ENCODE results near the gene GLRX.

Gene GLRX

DNA sequence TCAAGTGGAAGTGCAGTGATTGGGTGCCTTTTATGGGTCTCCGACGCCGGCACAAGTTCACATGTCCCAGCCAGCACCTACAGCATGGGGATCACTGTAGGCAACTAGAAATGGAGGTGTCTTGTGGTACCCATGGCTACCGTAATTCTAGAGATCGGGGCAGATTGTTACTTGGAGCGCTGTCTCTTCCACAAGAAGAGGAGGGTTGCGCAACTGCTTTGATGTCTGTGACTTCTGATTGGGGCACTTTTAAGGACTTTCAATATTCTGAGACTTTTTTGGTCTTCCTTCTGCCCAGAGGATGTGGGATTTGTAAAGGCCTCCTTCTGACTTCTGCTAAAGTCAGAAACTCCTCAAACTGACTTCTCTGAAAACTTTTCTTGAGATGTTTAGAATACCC is 41.9 kb downstream of the GLRX start:
- Histone ChIP-seq H3F3A (ENCODE audit: insufficient read depth, low read length) (no peaks in the 10 kb centered on the region), H3K79me2 (ENCODE audit: insufficient read depth, low read length) (no peaks in the 10 kb centered on the region), H3K4me3 (ENCODE audit: low read depth, low read length, poor library complexity, severe bottlenecking) (no peak overlapping the region), H2AFZ (ENCODE audit: low read length) (no peak overlapping the region), H3K27ac (ENCODE audit: low read depth, low read length, poor library complexity, severe bottlenecking) (no peak overlapping the region), H3K27me3 (ENCODE audit: insufficient read depth, low read length) (no peaks in the 10 kb centered on the region), H3K36me3 (ENCODE audit: insufficient read depth, low read length) (no peaks in the 10 kb centered on the region), H3K9ac (ENCODE audit: low read length) (no peak overlapping the region), H3K9me3 (ENCODE audit: low read length) (no peaks in the 10 kb centered on the region), H3K4me1 (ENCODE audit: insufficient read depth, low read length, severe bottlenecking) (peaks cover 8% of the 10 kb centered on the region), H3K4me2 (ENCODE audit: low read length) (no peak overlapping the region), H4K20me1 (ENCODE audit: insufficient read depth, low read length) (no peaks in the 10 kb centered on the region), H3K9me2 (ENCODE audit: low read depth, low read length) (no peaks in the 10 kb centered on the region)
- TF ChIP-seq, protein P1, sequence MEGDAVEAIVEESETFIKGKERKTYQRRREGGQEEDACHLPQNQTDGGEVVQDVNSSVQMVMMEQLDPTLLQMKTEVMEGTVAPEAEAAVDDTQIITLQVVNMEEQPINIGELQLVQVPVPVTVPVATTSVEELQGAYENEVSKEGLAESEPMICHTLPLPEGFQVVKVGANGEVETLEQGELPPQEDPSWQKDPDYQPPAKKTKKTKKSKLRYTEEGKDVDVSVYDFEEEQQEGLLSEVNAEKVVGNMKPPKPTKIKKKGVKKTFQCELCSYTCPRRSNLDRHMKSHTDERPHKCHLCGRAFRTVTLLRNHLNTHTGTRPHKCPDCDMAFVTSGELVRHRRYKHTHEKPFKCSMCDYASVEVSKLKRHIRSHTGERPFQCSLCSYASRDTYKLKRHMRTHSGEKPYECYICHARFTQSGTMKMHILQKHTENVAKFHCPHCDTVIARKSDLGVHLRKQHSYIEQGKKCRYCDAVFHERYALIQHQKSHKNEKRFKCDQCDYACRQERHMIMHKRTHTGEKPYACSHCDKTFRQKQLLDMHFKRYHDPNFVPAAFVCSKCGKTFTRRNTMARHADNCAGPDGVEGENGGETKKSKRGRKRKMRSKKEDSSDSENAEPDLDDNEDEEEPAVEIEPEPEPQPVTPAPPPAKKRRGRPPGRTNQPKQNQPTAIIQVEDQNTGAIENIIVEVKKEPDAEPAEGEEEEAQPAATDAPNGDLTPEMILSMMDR (IDR thresholded peaks at IDR 0.05; ENCODE audit: low read length): no peak
- TF ChIP-seq EZH2 (IDR thresholded peaks at IDR 0.05; ENCODE audit: borderline replicate concordance, low read length): no peak

- Histone ChIP-seq H3F3A (ENCODE audit: insufficient read depth, low read length) (no peaks in the 10 kb centered on the region), H3K79me2 (ENCODE audit: insufficient read depth, low read length) (no peaks in the 10 kb centered on the region), H2AFZ (ENCODE audit: low read length) (no peak overlapping the region), H3K9ac (ENCODE audit: low read length) (no peak overlapping the region), H3K4me1 (ENCODE audit: insufficient read depth, low read length, severe bottlenecking) (peaks cover 8% of the 10 kb centered on the region), H3K4me2 (ENCODE audit: low read length) (no peak overlapping the region), H3K9me3 (ENCODE audit: low read length) (no peaks in the 10 kb centered on the region), H3K36me3 (ENCODE audit: insufficient read depth, low read length) (no peaks in the 10 kb centered on the region), H3K4me3 (ENCODE audit: low read depth, low read length, poor library complexity, severe bottlenecking) (no peak overlapping the region), H3K9me2 (ENCODE audit: low read depth, low read length) (no peaks in the 10 kb centered on the region), H3K27me3 (ENCODE audit: insufficient read depth, low read length) (no peaks in the 10 kb centered on the region), H4K20me1 (ENCODE audit: insufficient read depth, low read length) (no peaks in the 10 kb centered on the region), H3K27ac (ENCODE audit: low read depth, low read length, poor library complexity, severe bottlenecking) (no peak overlapping the region)
- TF ChIP-seq, protein P1 (IDR thresholded peaks at IDR 0.05; ENCODE audit: low read length): no peak
- TF ChIP-seq EZH2 (IDR thresholded peaks at IDR 0.05; ENCODE audit: borderline replicate concordance, low read length): no peak
Measured at GRCh38 chr5:95779611-95780010, 42.9 kb downstream of the GLRX start.

DNA sequence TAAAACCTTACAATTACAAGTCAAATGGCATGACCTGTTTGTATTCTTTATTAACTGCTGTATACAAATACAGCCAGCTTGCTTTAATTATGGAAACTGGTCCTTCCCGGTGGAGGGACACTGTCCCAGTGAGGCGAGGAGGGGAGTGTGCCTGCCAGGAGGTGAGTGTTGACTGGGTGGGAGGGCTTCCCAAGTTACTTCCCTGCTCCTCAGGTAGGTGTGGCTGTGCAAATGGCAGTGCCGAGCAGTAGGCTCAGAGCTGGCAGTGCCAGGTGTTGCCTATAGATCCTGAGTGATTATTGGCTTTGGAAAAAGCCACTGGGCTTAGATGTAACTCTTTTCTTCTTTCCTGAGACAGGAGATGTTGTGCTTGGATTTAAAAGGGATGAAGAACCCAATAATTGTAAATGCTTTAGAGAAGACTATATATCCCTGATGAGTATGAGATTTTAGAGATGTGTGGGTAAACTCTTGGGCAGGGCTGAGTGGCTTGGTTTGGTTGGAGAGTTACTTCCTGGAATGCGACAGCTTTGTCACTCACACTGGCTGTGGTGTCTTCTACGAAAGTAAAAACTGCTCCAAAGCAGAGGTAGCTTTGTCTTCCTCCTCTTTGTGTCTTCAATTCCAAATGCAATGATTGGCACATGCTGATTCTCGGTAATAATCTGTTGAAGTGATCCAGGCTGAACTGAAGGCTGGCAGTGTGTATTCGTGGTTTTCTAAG is 43.7 kb downstream of the GLRX start:
- Histone ChIP-seq H3F3A (ENCODE audit: insufficient read depth, low read length) (no peaks in the 10 kb centered on the region), H4K20me1 (ENCODE audit: insufficient read depth, low read length) (no peaks in the 10 kb centered on the region), H3K9me3 (ENCODE audit: low read length) (no peaks in the 10 kb centered on the region), H3K27ac (ENCODE audit: low read depth, low read length, poor library complexity, severe bottlenecking) (no peak overlapping the region), H3K9me2 (ENCODE audit: low read depth, low read length) (no peaks in the 10 kb centered on the region), H3K79me2 (ENCODE audit: insufficient read depth, low read length) (no peaks in the 10 kb centered on the region), H3K4me1 (ENCODE audit: insufficient read depth, low read length, severe bottlenecking) (peaks cover 8% of the 10 kb centered on the region), H3K4me2 (ENCODE audit: low read length) (no peak overlapping the region), H3K4me3 (ENCODE audit: low read depth, low read length, poor library complexity, severe bottlenecking) (no peak overlapping the region), H3K36me3 (ENCODE audit: insufficient read depth, low read length) (no peaks in the 10 kb centered on the region), H3K9ac (ENCODE audit: low read length) (no peak overlapping the region), H3K27me3 (ENCODE audit: insufficient read depth, low read length) (no peaks in the 10 kb centered on the region), H2AFZ (ENCODE audit: low read length) (no peak overlapping the region)
- TF ChIP-seq, protein P1 (IDR thresholded peaks at IDR 0.05; ENCODE audit: low read length): no peak
- no peak for TF ChIP-seq EZH2 (IDR thresholded peaks at IDR 0.05; ENCODE audit: borderline replicate concordance, low read length)
